Measurements from ENCODE around the gene CERS5.

CERS5 gene

GRCh38 chr12:50167049-50167828 is at the start of gene CERS5:
CERS5 (minus strand) TSS chr12:50167369; CDS start chr12:50167297, 72 bp downstream.
- peak; percentile 89 to 98 for DNase-seq

GRCh38 chr12:50215033-50215432 is 47.9 kb upstream of the CERS5 start:
- DNase-seq, result no peak

- DNase-seq, result no peak
Observed at GRCh38 chr12:50214018-50214417, 46.8 kb upstream of the CERS5 start.

- DNase-seq, result no peak
Observed at GRCh38 chr12:50213439-50213838, 46.3 kb upstream of the CERS5 start.

GRCh38 chr12:50212071-50212467 is 44.9 kb upstream of the CERS5 start:
- DNase-seq, result no peak

- no peak for DNase-seq
Observed at GRCh38 chr12:50211392-50212070, 44.4 kb upstream of the CERS5 start.

- no peak for DNase-seq
Observed at GRCh38 chr12:50207424-50207823, 40.3 kb upstream of the CERS5 start.

GRCh38 chr12:50205648-50206047 is 38.5 kb upstream of the CERS5 start:
- DNase-seq, result no peak

GRCh38 chr12:50203691-50204090 is 36.5 kb upstream of the CERS5 start:
- DNase-seq, result no peak

GRCh38 chr12:50201987-50202521 is 34.9 kb upstream of the CERS5 start:
- DNase-seq, result no peak

- DNase-seq, result no peak
Observed at GRCh38 chr12:50200552-50201273, 33.5 kb upstream of the CERS5 start.

GRCh38 chr12:50198829-50199228 is 31.7 kb upstream of the CERS5 start:
- no peak for DNase-seq

- no peak for DNase-seq
Observed at GRCh38 chr12:50197297-50197727, 30.1 kb upstream of the CERS5 start.

- no peak for DNase-seq
Observed at GRCh38 chr12:50196537-50196936, 29.4 kb upstream of the CERS5 start.

- DNase-seq, result no peak
Observed at GRCh38 chr12:50195832-50196231, 28.7 kb upstream of the CERS5 start.

- no peak for DNase-seq
Observed at GRCh38 chr12:50192908-50193307, 25.7 kb upstream of the CERS5 start.

GRCh38 chr12:50192236-50192635 is 25.1 kb upstream of the CERS5 start:
- no peak for DNase-seq

- no peak for DNase-seq
Observed at GRCh38 chr12:50190859-50191258, 23.7 kb upstream of the CERS5 start.

GRCh38 chr12:50188875-50189575 is 21.9 kb upstream of the CERS5 start:
- no peak for DNase-seq

GRCh38 chr12:50188241-50188781 is 21.1 kb upstream of the CERS5 start:
- DNase-seq, result no peak

GRCh38 chr12:50187084-50187900 is 20.1 kb upstream of the CERS5 start:
- DNase-seq, result no peak

- no peak for DNase-seq
Observed at GRCh38 chr12:50186681-50187080, 19.5 kb upstream of the CERS5 start.

Measured in bone marrow (tissue), 2 donors.